Keratinocyte (primary cell): ENCODE data around the gene KRT2.

Source experiments
- EZH2 ChIP-seq: IDR thresholded peaks from one replicate; pipeline ENCODE4 v1.6.1; 2012; ENCODE audit warnings: inconsistent platforms, mild to moderate bottlenecking, low read length, moderate library complexity
- TF ChIP-seq, protein P1 (sequence below), 3 experiments: IDR thresholded peaks in 1 of 3; conservative IDR thresholded peaks in 1 of 3; optimal IDR thresholded peaks in 1 of 3; 2 replicates in 2 of 3; 3 replicates in 1 of 3; pipeline versions ENCODE3 to v1.5.1; 2011; ENCODE audit warnings: low read length in 3 of 3, mild to moderate bottlenecking in 3 of 3, moderate library complexity in 2 of 3, control low read depth in 1 of 3, inconsistent platforms in 1 of 3; ENCODE audit not compliant: insufficient read depth in 2 of 3; ENCODE audit errors: extremely low read depth in 1 of 3

DNA sequence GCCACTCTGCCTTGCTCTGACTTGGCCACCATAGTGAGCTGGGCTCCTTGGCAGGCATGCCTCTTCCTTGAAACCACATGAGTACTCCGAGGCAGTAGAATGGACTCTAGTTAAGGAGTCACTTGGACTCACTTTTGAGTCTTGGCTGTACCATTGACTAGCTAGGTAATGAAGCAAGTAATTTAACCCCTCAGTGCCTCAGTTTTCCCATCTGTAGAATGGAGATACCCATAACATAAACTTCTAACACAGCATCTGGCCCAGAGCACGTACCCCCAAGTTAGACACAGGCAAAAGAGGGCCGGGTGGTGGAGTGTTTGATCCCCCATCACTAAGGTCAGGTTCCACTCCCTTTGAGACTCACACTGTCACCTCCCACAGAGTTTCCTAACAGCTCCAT, 43.0 kb upstream of the KRT2 start:
- TF ChIP-seq, protein P1, sequence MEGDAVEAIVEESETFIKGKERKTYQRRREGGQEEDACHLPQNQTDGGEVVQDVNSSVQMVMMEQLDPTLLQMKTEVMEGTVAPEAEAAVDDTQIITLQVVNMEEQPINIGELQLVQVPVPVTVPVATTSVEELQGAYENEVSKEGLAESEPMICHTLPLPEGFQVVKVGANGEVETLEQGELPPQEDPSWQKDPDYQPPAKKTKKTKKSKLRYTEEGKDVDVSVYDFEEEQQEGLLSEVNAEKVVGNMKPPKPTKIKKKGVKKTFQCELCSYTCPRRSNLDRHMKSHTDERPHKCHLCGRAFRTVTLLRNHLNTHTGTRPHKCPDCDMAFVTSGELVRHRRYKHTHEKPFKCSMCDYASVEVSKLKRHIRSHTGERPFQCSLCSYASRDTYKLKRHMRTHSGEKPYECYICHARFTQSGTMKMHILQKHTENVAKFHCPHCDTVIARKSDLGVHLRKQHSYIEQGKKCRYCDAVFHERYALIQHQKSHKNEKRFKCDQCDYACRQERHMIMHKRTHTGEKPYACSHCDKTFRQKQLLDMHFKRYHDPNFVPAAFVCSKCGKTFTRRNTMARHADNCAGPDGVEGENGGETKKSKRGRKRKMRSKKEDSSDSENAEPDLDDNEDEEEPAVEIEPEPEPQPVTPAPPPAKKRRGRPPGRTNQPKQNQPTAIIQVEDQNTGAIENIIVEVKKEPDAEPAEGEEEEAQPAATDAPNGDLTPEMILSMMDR (optimal IDR thresholded peaks at IDR 0.05 in 1 of 3, IDR thresholded peaks at IDR 0.05 in 1 of 3, conservative IDR thresholded peaks at IDR 0.05 in 1 of 3; ENCODE audit: extremely low read depth in 1 of 3, insufficient read depth in 2 of 3, low read length in 3 of 3) = no peak
- no peak for TF ChIP-seq EZH2
